Left ventricle myocardium inferior (tissue), 1 donor: ENCODE data around the gene COPB2. TPM values are rescaled to one million over a fixed set of nuclear protein-coding genes. Genes with fewer than 3 reads are reported as not detected.
"Not testable (repeated sequence)": the region's sequence is repeated elsewhere in the genome, so short reads cannot be mapped to it uniquely, and the experiment has no call there.

ENCODE experiments used
- DNase-seq: peaks from one replicate; pipeline ENCODE4 v3.0.0-alpha.2; 2020
- H3K27ac ChIP-seq: fragments of 200-600 bp; replicated peaks from 2 replicates; pipeline ENCODE4 v1.8.0; 2021
- H3K27me3 ChIP-seq: fragments of 200-600 bp; 2 replicates; pipeline ENCODE4 v1.8.0; 2021; ENCODE audit warnings: low read depth
- H3K36me3 ChIP-seq: fragments of 200-600 bp; 2 replicates; pipeline ENCODE4 v1.8.0; 2021
- H3K4me1 ChIP-seq: fragments of 200-600 bp; 2 replicates; pipeline ENCODE4 v1.8.0; 2021
- H3K4me3 ChIP-seq: fragments of 200-600 bp; 2 replicates; pipeline ENCODE4 v1.8.0; 2021; ENCODE audit warnings: mild to moderate bottlenecking, moderate library complexity
- H3K9me3 ChIP-seq: fragments of 200-600 bp; replicated peaks from 2 replicates; pipeline ENCODE4 v1.8.0; 2021
- CTCF ChIP-seq: fragments of 200-600 bp; IDR thresholded peaks from 2 replicates; pipeline ENCODE4 v1.8.0; 2021; ENCODE audit warnings: antibody characterized with exemption, mild to moderate bottlenecking, borderline replicate concordance
- intact Hi-C: fragments of 100-400 bp; cut with micrococcal nuclease; formaldehyde crosslinking; loops from one replicate; pipeline ENCODE4 v1.11.0; 2022
- total RNA-seq: library from RNA; stranded (reverse); fragmentation: NEBNext Ultra II Directional; extraction: Animal tissue kit (Norgen Biotek cat#: 25700); gene quantifications from one replicate; pipeline ENCODE4 v1.2.1, GENCODE V29; 2021
- donor health status: DM: no; HTN: yes; CAD: no; lungs with severe emphysema.

Gene COPB2
- total RNA-seq, 1 donor from 2014 or later: 68.8 TPM

GRCh38 chr3:139394116-139394515 is 4.7 kb upstream of the COPB2 start:
- H3K4me1 ChIP-seq: peaks cover 44% of the 10 kb centered on the region
- H3K9me3 ChIP-seq: no peaks in the 10 kb centered on the region
- no peak for DNase-seq
- H3K4me3 ChIP-seq: no peak overlapping the region
- H3K27ac ChIP-seq: peak overlapping the region; percentile 32
- intact Hi-C loops: no loop called here
- no peaks in the 10 kb centered on the region for H3K36me3 ChIP-seq
- no peaks in the 10 kb centered on the region for H3K27me3 ChIP-seq
- TF ChIP-seq CTCF: no peak

- Histone ChIP-seq H3K4me1 (peaks cover 90% of the 10 kb centered on the region), H3K4me3 (peak overlapping the region; percentile 77), H3K27me3 (no peaks in the 10 kb centered on the region), H3K36me3 (peaks cover 11% of the 10 kb centered on the region), H3K9me3 (no peaks in the 10 kb centered on the region), H3K27ac (peak overlapping the region; percentile 94)
- TF ChIP-seq CTCF: no peak
- no peak for DNase-seq
- intact Hi-C loops: no loop called here
Measured at GRCh38 chr3:139388821-139389551, 461 bp downstream of the COPB2 start.

- intact Hi-C loops: no loop called here
- DNase-seq: no peak
- peaks cover 13% of the 10 kb centered on the region for H3K36me3 ChIP-seq
- TF ChIP-seq CTCF: no peak
- peaks cover 92% of the 10 kb centered on the region for H3K4me1 ChIP-seq
- no peak overlapping the region for H3K27ac ChIP-seq
- no peaks in the 10 kb centered on the region for H3K27me3 ChIP-seq
- no peaks in the 10 kb centered on the region for H3K9me3 ChIP-seq
- H3K4me3 ChIP-seq: peak overlapping the region; percentile 77
Measured at GRCh38 chr3:139388077-139388476, 1.4 kb downstream of the COPB2 start.

GRCh38 chr3:139382291-139382690 is 7.2 kb downstream of the COPB2 start:
- intact Hi-C loops, H3K4me3 ChIP-seq, H3K27ac ChIP-seq, H3K9me3 ChIP-seq, DNase-seq, H3K27me3 ChIP-seq: not testable (repeated sequence)
- Histone ChIP-seq H3K36me3 (peaks cover 64% of the 10 kb centered on the region), H3K4me1 (peaks cover 59% of the 10 kb centered on the region)

GRCh38 chr3:139380575-139380974 is 8.9 kb downstream of the COPB2 start:
- Histone ChIP-seq H3K27ac (no peak overlapping the region), H3K4me3 (no peak overlapping the region), H3K27me3 (no peaks in the 10 kb centered on the region), H3K36me3 (peaks cover 81% of the 10 kb centered on the region), H3K4me1 (peaks cover 42% of the 10 kb centered on the region), H3K9me3 (no peaks in the 10 kb centered on the region)
- DNase-seq: no peak
- intact Hi-C loops: no loop called here
- TF ChIP-seq CTCF: no peak

- H3K4me1 ChIP-seq: peaks cover 23% of the 10 kb centered on the region
- no peak overlapping the region for H3K27ac ChIP-seq
- intact Hi-C loops: no loop called here
- peaks cover 88% of the 10 kb centered on the region for H3K36me3 ChIP-seq
- H3K27me3 ChIP-seq: no peaks in the 10 kb centered on the region
- H3K4me3 ChIP-seq: no peak overlapping the region
- no peaks in the 10 kb centered on the region for H3K9me3 ChIP-seq
- no peak for TF ChIP-seq CTCF
- no peak for DNase-seq
Measured at GRCh38 chr3:139378587-139379241, 10.7 kb downstream of the COPB2 start.
